HCT116 (cell line): Measurements from ENCODE around the gene TMEM80. TPM values are rescaled to one million over a fixed set of nuclear protein-coding genes. Genes with fewer than 3 reads are reported as not detected.

Experiments
- ATAC-seq: fragments of 200-7000 bp; cut with Tn5 transposase; 2 replicates; pipeline ENCODE4 v1.9.1; 2020; ENCODE audit warnings: mild to moderate bottlenecking, moderate library complexity
- BruUV-seq: library from RNA; stranded (reverse); fragments of 400-500 nt; replicated peaks from 2 replicates; lab custom pipeline; 2021; lab: Mats Ljungman, UMichigan
- CTCF ChIA-PET: fragments of 300-600 bp; sonication (Branson Sonifier 250); formaldehyde crosslinking; loops from one replicate; lab custom pipeline; 2021; ENCODE audit warnings: antibody characterized with exemption; lab: Charles Lee
- POLR2A ChIA-PET: fragments of 300-600, 350-600 bp; sonication (Branson Sonifier 250); formaldehyde crosslinking; loops from one replicate; lab custom pipeline; 2021; ENCODE audit warnings: antibody characterized with exemption; lab: Charles Lee
- RAD21 ChIA-PET, 2 experiments: fragments of 300-600 bp; sonication (Branson Sonifier 250); formaldehyde crosslinking; loops; one replicate each; lab custom pipeline; 2023; ENCODE audit warnings: low total read pairs in 2 of 2; ENCODE audit not compliant: uncharacterized antibody in 2 of 2, unreplicated experiment in 2 of 2, low non-redundant PET in 1 of 2; lab: Charles Lee
- DNase-seq: peaks from one replicate; pipeline ENCODE4 v3.0.0-alpha.2; 2010; ENCODE audit warnings: low read depth, low spot score
- H2AFZ ChIP-seq: fragments of 200-600 bp; shearing (Covaris generic), sonication (generic); 2 replicates; pipeline ENCODE4 v1.6.1; 2017; ENCODE audit warnings: low read depth, mixed run types, mixed read lengths, antibody characterized with exemption, low read length; ENCODE audit not compliant: poor library complexity, severe bottlenecking
- H3K27ac ChIP-seq: 2 replicates; pipeline ENCODE4 v1.5.1; 2012; ENCODE audit warnings: low read depth, low read length
- H3K27me3 ChIP-seq: fragments of 200-600 bp; sonication (generic); 2 replicates; pipeline ENCODE4 v1.6.1; 2016; ENCODE audit warnings: mixed run types, low read length, mixed read lengths; ENCODE audit not compliant: insufficient read depth
- H3K36me3 ChIP-seq, 2 experiments: fragments of 200-500 bp in 1 of 2; fragments of 200-600 bp in 1 of 2; sonication (Bioruptor generic) in 1 of 2; sonication (generic) in 1 of 2; 2 replicates each; pipeline versions ENCODE4 v1.5.1 to v1.6.1; 2014 to 2016; ENCODE audit warnings: low read length in 2 of 2, inconsistent platforms in 1 of 2, mixed read lengths in 1 of 2, mixed run types in 1 of 2; ENCODE audit not compliant: insufficient read depth in 2 of 2, control insufficient read depth in 1 of 2
- H3K4me1 ChIP-seq, 2 experiments: fragments of 200-600 bp in 1 of 2; sonication (generic) in 1 of 2; 2 replicates each; pipeline versions ENCODE4 v1.5.1 to v1.6.1; 2012 to 2017; ENCODE audit warnings: low read length in 2 of 2, inconsistent platforms in 1 of 2, mild to moderate bottlenecking in 1 of 2, mixed read lengths in 1 of 2, mixed run types in 1 of 2, moderate library complexity in 1 of 2; ENCODE audit not compliant: insufficient read depth in 2 of 2, control insufficient read depth in 1 of 2
- H3K4me2 ChIP-seq: fragments of 200-600 bp; sonication (generic); 2 replicates; pipeline ENCODE4 v1.6.1; 2017; ENCODE audit warnings: mixed run types, low read length, mixed read lengths
- H3K4me3 ChIP-seq, 2 experiments: fragments of 200-600 bp in 1 of 2; sonication (generic) in 1 of 2; replicated peaks in 1 of 2; 2 replicates each; pipeline ENCODE4 v1.5.1; 2011 to 2016; ENCODE audit warnings: low read length in 2 of 2, control low read depth in 1 of 2, low read depth in 1 of 2, mild to moderate bottlenecking in 1 of 2, mixed read lengths in 1 of 2, mixed run types in 1 of 2
- H3K79me2 ChIP-seq: fragments of 200-600 bp; sonication (generic); 2 replicates; pipeline ENCODE4 v1.6.1; 2017; ENCODE audit warnings: mild to moderate bottlenecking, mixed run types, low read length, moderate library complexity, mixed read lengths; ENCODE audit not compliant: insufficient read depth
- H3K9ac ChIP-seq: fragments of 200-600 bp; sonication (generic); 2 replicates; pipeline ENCODE4 v1.6.1; 2016; ENCODE audit warnings: low read length, mixed read lengths
- H3K9me2 ChIP-seq: fragments of 200-600 bp; sonication (generic), shearing (Covaris generic); 2 replicates; pipeline ENCODE4 v1.6.1; 2017; ENCODE audit warnings: mixed run types, mild to moderate bottlenecking, moderate library complexity; ENCODE audit not compliant: insufficient read depth
- H3K9me3 ChIP-seq, 2 experiments: fragments of 200-500 bp in 1 of 2; fragments of 200-600 bp in 1 of 2; sonication (Bioruptor generic) in 1 of 2; sonication (generic) in 1 of 2; 2 replicates each; pipeline ENCODE4 v1.6.1; 2014 to 2017; ENCODE audit warnings: low read length in 2 of 2, mixed read lengths in 2 of 2, inconsistent platforms in 1 of 2, low read depth in 1 of 2, mild to moderate bottlenecking in 1 of 2, mixed run types in 1 of 2, moderate library complexity in 1 of 2; ENCODE audit not compliant: control insufficient read depth in 1 of 2, insufficient read depth in 1 of 2
- H4K20me1 ChIP-seq: fragments of 200-600 bp; sonication (generic), shearing (Covaris generic); 2 replicates; pipeline ENCODE4 v1.6.1; 2017; ENCODE audit warnings: mixed run types, mild to moderate bottlenecking, moderate library complexity; ENCODE audit not compliant: insufficient read depth
- ATF3 ChIP-seq: IDR thresholded peaks from 2 replicates; pipeline ENCODE4 v1.6.1; 2012
- EGR1 ChIP-seq: IDR thresholded peaks from 2 replicates; pipeline ENCODE4 v1.6.1; 2012; ENCODE audit warnings: low read depth
- EZH2 ChIP-seq: fragments of 200-600 bp; sonication (generic); IDR thresholded peaks from 2 replicates; pipeline ENCODE4 v1.6.1; 2017; ENCODE audit warnings: antibody characterized with exemption, mixed run types
- EZH2phosphoT487 ChIP-seq: fragments of 200-600 bp; IDR thresholded peaks from 2 replicates; pipeline ENCODE4 v1.6.1; 2018; ENCODE audit warnings: antibody characterized with exemption, borderline replicate concordance
- JUND ChIP-seq: IDR thresholded peaks from 2 replicates; pipeline ENCODE4 v1.6.1; 2012
- POLR2A ChIP-seq: IDR thresholded peaks from 2 replicates; pipeline ENCODE4 v1.7.0; 2011; ENCODE audit warnings: borderline replicate concordance; ENCODE audit not compliant: insufficient read depth, insufficient read length; ENCODE audit errors: extremely low read depth
- POLR2AphosphoS5 ChIP-seq: IDR thresholded peaks from 2 replicates; pipeline ENCODE4 v1.6.1; 2011; ENCODE audit warnings: mild to moderate bottlenecking, low read depth, low read length, moderate library complexity
- RAD21 ChIP-seq: IDR thresholded peaks from 2 replicates; pipeline ENCODE4 v1.6.1; 2012; ENCODE audit warnings: low read depth, mild to moderate bottlenecking
- SIN3A ChIP-seq: IDR thresholded peaks from 2 replicates; pipeline ENCODE4 v1.6.1; 2012; ENCODE audit warnings: low read depth
- SP1 ChIP-seq: IDR thresholded peaks from 2 replicates; pipeline ENCODE4 v1.6.1; 2012; ENCODE audit warnings: low read depth
- SRF ChIP-seq: IDR thresholded peaks from 2 replicates; pipeline ENCODE4 v1.6.1; 2012; ENCODE audit warnings: low read depth
- YY1 ChIP-seq: IDR thresholded peaks from 2 replicates; pipeline ENCODE4 v1.6.1; 2011; ENCODE audit warnings: low read length, low read depth, moderate library complexity, mild to moderate bottlenecking; ENCODE audit not compliant: insufficient replicate concordance; ENCODE audit errors: extremely low read depth
- ZBTB33 ChIP-seq: IDR thresholded peaks from 2 replicates; pipeline ENCODE4 v1.6.1; 2011; ENCODE audit warnings: mild to moderate bottlenecking, low read length, moderate library complexity; ENCODE audit not compliant: insufficient replicate concordance; ENCODE audit errors: extremely low read depth
- ZFX ChIP-seq: fragments of 450-650 bp; IDR thresholded peaks from 2 replicates; pipeline ENCODE4 v1.6.1; 2017
- intact Hi-C: fragments of 100-400 bp; cut with micrococcal nuclease; formaldehyde crosslinking; loops from 2 replicates; pipeline ENCODE4 v1.10.0; 2022
- total RNA-seq: library from RNA; stranded (reverse); gene quantifications from one replicate; pipeline ENCODE4 v1.2.1, GENCODE V29; 2021; ENCODE audit not compliant: unreplicated experiment

TMEM80 gene
- total RNA-seq, 1 experiment from 2014 or later, result 18.4 TPM

DNA sequence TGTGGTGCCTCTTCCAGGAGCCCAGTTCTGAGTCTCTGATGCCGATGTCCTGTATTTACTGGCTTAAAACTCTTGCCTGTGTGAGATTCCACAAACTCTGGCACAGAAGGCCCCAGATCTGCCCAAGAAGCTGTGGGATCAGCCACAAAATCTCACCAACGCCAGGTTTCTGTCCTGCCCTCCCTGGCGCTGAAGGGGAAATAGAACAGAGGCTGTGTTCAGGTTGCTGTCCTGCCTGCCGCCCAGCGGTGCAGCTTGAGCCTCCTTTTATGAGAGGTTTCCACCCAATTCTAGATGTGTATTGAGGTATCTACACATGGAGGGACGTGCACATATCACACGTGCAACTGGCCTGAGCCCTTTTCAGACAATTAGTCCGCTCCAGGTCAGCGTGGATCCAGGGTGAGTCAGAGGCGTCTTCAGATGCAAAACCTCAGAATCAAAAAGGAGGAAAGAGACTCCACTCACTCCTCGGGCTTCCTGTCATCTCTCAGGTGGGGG, 2.2 kb downstream of the TMEM80 start (continued):
- TF ChIP-seq ATF3 (no peak), POLR2AphosphoS5 (no peak), SP1 (no peak)

DNA sequence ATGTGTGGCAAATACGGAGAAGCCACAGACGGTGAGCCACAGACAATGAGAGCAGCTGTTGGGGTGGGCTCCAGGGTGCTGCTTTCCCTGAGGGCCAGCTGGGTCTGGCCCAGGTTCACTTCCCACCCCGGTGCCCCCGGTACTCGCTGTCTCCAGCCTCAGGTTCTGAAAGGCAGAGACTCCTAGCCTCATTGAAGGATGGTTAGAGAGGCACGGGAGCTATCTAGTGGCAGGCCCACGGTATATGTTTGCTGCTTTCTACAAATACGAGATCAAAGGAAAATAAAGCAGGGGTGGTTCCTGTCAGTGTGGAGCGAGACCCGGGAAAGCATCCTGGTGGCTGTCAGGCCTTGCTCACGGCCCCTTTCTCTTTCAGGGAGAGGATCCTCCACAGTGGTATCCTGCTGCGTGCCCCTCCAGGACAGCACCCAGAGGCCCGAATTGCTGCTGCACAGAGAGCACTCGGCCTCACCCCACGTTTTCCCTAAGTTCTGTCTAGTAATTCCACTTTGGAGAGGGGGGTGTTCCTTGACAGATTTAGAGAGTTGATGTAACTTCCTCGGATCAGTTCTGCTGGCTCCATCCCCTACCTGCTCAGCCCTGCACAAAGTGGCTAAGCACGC, 3.0 kb downstream of the TMEM80 start:
- Histone ChIP-seq H3K4me3 (no peak overlapping the region), H4K20me1 (no peaks in the 10 kb centered on the region), H3K79me2 (peaks cover 30% of the 10 kb centered on the region), H3K9me2 (no peaks in the 10 kb centered on the region), H3K4me2 (no peak overlapping the region), H3K4me1 (peaks cover 15 to 39% of the 10 kb centered on the region in 2 experiments), H3K36me3 (no peaks in the 10 kb centered on the region; a peak in 1 of 4 replicates), H3K27me3 (no peaks in the 10 kb centered on the region), H3K27ac (no peak overlapping the region), H2AFZ (no peak overlapping the region), H3K9me3 (no peaks in the 10 kb centered on the region), H3K9ac (no peak overlapping the region)
- ChIA-PET CTCF (no interaction called here), RAD21 (no interaction called here), POLR2A (no interaction called here)
- TF ChIP-seq ZFX, result no peak
- no peak for TF ChIP-seq EZH2phosphoT487
- no peak for TF ChIP-seq SRF
- TF ChIP-seq POLR2A, result no peak
- no peak for TF ChIP-seq EGR1
- TF ChIP-seq YY1, result no peak
- TF ChIP-seq ZBTB33, result no peak
- TF ChIP-seq SP1, result no peak
- TF ChIP-seq JUND, result no peak
- TF ChIP-seq EZH2, result no peak
- no peak for TF ChIP-seq RAD21
- TF ChIP-seq SIN3A, result no peak
- DNase-seq (no peak), ATAC-seq (no peak)
- BruUV-seq, result no TSS peak
- intact Hi-C loops, result no loop called here
